ENCODE measurements around the gene ENTHD1. TPM values are rescaled to one million over a fixed set of nuclear protein-coding genes. Genes with fewer than 3 reads are reported as not detected.

The ENTHD1 gene
- total and polyA plus RNA-seq, 10 of the 15 experiments (the other 5 are each of a cell fraction or from before 2014, with no cell fraction given) = 0.09 to 0.52 (median 0.21) TPM; not detected in 1

DNA sequence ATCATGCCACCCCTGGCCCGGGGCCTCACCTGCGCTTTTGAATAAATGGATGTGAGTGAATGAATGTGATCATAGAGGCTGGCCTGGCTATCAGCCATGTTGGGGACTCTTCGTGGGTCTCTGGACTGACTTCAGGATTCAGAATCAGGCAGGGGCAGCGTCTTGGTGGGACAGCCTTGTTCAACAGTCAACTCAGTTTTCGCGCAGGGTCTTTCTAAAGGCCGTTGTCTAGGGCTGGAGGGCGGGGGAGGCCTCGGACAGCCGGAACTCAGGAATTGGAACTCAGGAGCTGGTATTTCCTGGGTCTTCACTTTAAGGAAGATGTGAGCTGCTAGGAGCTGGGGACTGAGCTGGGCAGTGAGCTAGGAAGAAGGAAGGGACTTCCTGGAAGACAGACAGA is 177.0 kb downstream of the ENTHD1 start:
- FAIRE-seq (no peak), DNase-seq (ENCODE audit: low read depth, low spot score) (no peak), ATAC-seq (no peak)
- H3K4me1 ChIP-seq (ENCODE audit: control insufficient read depth, insufficient read depth, low read length) = no peaks in the 10 kb centered on the region
- intact Hi-C loops (cut with micrococcal nuclease; ENCODE audit: unreplicated experiment) (no loop called here), in situ Hi-C loops (cut with MboI) (no loop called here)
- SMC1A ChIA-PET (ENCODE audit: uncharacterized antibody, unreplicated experiment) = interaction anchor here (1.4 kb wide), 1 partner anchor 92 kb away, joined by 4 read pairs; no protein-coding TSS in a partner anchor
- RAD21 ChIA-PET (ENCODE audit: unreplicated experiment) = no interaction called here
- WGBS (ENCODE audit: insufficient coverage, insufficient replicate concordance, low lambda C conversion rate, missing lambda C conversion rate) = 66% methylated on average over 10 of the region's 10 CpGs
- no peak overlapping the region for H3K4me2 ChIP-seq (ENCODE audit: control insufficient read depth, insufficient read depth)
- POLR2A ChIA-PET = no interaction called here
- H3K36me3 ChIP-seq (ENCODE audit: control insufficient read depth in 2 of 2, insufficient read depth in 2 of 2, low read length in 1 of 2) = no peaks in the 10 kb centered on the region
- CTCF ChIA-PET = no interaction called here
- no peaks in the 10 kb centered on the region for H4K20me1 ChIP-seq (ENCODE audit: control insufficient read depth, insufficient read depth)
- TF ChIP-seq, protein P1, sequence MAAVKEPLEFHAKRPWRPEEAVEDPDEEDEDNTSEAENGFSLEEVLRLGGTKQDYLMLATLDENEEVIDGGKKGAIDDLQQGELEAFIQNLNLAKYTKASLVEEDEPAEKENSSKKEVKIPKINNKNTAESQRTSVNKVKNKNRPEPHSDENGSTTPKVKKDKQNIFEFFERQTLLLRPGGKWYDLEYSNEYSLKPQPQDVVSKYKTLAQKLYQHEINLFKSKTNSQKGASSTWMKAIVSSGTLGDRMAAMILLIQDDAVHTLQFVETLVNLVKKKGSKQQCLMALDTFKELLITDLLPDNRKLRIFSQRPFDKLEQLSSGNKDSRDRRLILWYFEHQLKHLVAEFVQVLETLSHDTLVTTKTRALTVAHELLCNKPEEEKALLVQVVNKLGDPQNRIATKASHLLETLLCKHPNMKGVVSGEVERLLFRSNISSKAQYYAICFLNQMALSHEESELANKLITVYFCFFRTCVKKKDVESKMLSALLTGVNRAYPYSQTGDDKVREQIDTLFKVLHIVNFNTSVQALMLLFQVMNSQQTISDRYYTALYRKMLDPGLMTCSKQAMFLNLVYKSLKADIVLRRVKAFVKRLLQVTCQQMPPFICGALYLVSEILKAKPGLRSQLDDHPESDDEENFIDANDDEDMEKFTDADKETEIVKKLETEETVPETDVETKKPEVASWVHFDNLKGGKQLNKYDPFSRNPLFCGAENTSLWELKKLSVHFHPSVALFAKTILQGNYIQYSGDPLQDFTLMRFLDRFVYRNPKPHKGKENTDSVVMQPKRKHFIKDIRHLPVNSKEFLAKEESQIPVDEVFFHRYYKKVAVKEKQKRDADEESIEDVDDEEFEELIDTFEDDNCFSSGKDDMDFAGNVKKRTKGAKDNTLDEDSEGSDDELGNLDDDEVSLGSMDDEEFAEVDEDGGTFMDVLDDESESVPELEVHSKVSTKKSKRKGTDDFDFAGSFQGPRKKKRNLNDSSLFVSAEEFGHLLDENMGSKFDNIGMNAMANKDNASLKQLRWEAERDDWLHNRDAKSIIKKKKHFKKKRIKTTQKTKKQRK (IDR thresholded peaks at IDR 0.05; ENCODE audit: low read depth, low read length) = no peak
- TF ChIP-seq, protein P2, sequence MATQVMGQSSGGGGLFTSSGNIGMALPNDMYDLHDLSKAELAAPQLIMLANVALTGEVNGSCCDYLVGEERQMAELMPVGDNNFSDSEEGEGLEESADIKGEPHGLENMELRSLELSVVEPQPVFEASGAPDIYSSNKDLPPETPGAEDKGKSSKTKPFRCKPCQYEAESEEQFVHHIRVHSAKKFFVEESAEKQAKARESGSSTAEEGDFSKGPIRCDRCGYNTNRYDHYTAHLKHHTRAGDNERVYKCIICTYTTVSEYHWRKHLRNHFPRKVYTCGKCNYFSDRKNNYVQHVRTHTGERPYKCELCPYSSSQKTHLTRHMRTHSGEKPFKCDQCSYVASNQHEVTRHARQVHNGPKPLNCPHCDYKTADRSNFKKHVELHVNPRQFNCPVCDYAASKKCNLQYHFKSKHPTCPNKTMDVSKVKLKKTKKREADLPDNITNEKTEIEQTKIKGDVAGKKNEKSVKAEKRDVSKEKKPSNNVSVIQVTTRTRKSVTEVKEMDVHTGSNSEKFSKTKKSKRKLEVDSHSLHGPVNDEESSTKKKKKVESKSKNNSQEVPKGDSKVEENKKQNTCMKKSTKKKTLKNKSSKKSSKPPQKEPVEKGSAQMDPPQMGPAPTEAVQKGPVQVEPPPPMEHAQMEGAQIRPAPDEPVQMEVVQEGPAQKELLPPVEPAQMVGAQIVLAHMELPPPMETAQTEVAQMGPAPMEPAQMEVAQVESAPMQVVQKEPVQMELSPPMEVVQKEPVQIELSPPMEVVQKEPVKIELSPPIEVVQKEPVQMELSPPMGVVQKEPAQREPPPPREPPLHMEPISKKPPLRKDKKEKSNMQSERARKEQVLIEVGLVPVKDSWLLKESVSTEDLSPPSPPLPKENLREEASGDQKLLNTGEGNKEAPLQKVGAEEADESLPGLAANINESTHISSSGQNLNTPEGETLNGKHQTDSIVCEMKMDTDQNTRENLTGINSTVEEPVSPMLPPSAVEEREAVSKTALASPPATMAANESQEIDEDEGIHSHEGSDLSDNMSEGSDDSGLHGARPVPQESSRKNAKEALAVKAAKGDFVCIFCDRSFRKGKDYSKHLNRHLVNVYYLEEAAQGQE (IDR thresholded peaks at IDR 0.05; ENCODE audit: low read depth, low read length) = no peak
- TF ChIP-seq MYB (IDR thresholded peaks at IDR 0.05; ENCODE audit: borderline replicate concordance, low read depth, low read length) (no peak), BRCA1 (IDR thresholded peaks at IDR 0.05; ENCODE audit: low read depth, low read length) (no peak), CBX5 (IDR thresholded peaks at IDR 0.05; ENCODE audit: low read depth) (no peak), NFXL1 (IDR thresholded peaks at IDR 0.05; ENCODE audit: borderline replicate concordance) (no peak), SP1 (IDR thresholded peaks at IDR 0.05; ENCODE audit: low read depth, low read length) (no peak), NFIC (IDR thresholded peaks at IDR 0.05; ENCODE audit: low read depth, low read length) (no peak), ZZZ3 (IDR thresholded peaks at IDR 0.05; ENCODE audit: control insufficient read depth, insufficient read length, low read depth) (no peak)
- TF ChIP-seq, protein P3, sequence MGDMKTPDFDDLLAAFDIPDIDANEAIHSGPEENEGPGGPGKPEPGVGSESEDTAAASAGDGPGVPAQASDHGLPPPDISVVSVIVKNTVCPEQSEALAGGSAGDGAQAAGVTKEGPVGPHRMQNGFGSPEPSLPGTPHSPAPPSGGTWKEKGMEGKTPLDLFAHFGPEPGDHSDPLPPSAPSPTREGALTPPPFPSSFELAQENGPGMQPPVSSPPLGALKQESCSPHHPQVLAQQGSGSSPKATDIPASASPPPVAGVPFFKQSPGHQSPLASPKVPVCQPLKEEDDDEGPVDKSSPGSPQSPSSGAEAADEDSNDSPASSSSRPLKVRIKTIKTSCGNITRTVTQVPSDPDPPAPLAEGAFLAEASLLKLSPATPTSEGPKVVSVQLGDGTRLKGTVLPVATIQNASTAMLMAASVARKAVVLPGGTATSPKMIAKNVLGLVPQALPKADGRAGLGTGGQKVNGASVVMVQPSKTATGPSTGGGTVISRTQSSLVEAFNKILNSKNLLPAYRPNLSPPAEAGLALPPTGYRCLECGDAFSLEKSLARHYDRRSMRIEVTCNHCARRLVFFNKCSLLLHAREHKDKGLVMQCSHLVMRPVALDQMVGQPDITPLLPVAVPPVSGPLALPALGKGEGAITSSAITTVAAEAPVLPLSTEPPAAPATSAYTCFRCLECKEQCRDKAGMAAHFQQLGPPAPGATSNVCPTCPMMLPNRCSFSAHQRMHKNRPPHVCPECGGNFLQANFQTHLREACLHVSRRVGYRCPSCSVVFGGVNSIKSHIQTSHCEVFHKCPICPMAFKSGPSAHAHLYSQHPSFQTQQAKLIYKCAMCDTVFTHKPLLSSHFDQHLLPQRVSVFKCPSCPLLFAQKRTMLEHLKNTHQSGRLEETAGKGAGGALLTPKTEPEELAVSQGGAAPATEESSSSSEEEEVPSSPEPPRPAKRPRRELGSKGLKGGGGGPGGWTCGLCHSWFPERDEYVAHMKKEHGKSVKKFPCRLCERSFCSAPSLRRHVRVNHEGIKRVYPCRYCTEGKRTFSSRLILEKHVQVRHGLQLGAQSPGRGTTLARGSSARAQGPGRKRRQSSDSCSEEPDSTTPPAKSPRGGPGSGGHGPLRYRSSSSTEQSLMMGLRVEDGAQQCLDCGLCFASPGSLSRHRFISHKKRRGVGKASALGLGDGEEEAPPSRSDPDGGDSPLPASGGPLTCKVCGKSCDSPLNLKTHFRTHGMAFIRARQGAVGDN (IDR thresholded peaks at IDR 0.05) = no peak
- TF ChIP-seq, protein P4, sequence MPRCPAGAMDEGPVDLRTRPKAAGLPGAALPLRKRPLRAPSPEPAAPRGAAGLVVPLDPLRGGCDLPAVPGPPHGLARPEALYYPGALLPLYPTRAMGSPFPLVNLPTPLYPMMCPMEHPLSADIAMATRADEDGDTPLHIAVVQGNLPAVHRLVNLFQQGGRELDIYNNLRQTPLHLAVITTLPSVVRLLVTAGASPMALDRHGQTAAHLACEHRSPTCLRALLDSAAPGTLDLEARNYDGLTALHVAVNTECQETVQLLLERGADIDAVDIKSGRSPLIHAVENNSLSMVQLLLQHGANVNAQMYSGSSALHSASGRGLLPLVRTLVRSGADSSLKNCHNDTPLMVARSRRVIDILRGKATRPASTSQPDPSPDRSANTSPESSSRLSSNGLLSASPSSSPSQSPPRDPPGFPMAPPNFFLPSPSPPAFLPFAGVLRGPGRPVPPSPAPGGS (IDR thresholded peaks at IDR 0.05; ENCODE audit: borderline replicate concordance, insufficient read depth, low read depth, low read length, poor library complexity, severe bottlenecking) = no peak
- H3K27me3 ChIP-seq (replicated peaks in 1 of 2; ENCODE audit: control insufficient read depth in 2 of 2, insufficient read depth in 2 of 2, low read length in 1 of 2) = no peaks in the 10 kb centered on the region
- H2AFZ ChIP-seq (ENCODE audit: control insufficient read depth, low read depth, low read length) = no peak overlapping the region
- H3K27ac ChIP-seq (ENCODE audit: control insufficient read depth, insufficient read depth) = no peak overlapping the region
- H3K9ac ChIP-seq (ENCODE audit: control insufficient read depth, insufficient read depth, low read length) = no peak overlapping the region
- H3K79me2 ChIP-seq (ENCODE audit: control insufficient read depth, insufficient read depth, low read length) = no peaks in the 10 kb centered on the region
- H3K9me3 ChIP-seq (replicated peaks; ENCODE audit: control insufficient read depth, insufficient read depth, low read length) = no peaks in the 10 kb centered on the region
- BruUV-seq (replicated peaks) = no TSS peak
- H3K4me3 ChIP-seq = no peak overlapping the region

Data from GM12878 (cell line).